H1 (cell line): Measurements from ENCODE around the gene PROK1. TPM values are rescaled to one million over a fixed set of nuclear protein-coding genes. Genes with fewer than 3 reads are reported as not detected.

Source experiments
- CTCF ChIA-PET: fragments of 300-600 bp; sonication (Branson Sonifier 250); formaldehyde crosslinking; loops from one replicate; lab custom pipeline; 2021; ENCODE audit not compliant: partially characterized antibody; lab: Charles Lee
- POLR2A ChIA-PET: fragments of 300-600 bp; sonication (Branson Sonifier 250); formaldehyde crosslinking; loops from one replicate; lab custom pipeline; 2021; ENCODE audit warnings: inconsistent platforms; ENCODE audit not compliant: partially characterized antibody; lab: Charles Lee
- DNase-seq, 2 experiments: peaks; one replicate each; pipeline versions ENCODE4 v3.0.0 to v3.0.0-alpha.2; 2010 to 2022; ENCODE audit warnings: low spot score in 2 of 2, low read depth in 1 of 2, mixed read lengths in 1 of 2
- FAIRE-seq: peaks from 2 replicates; lab custom pipeline; 2011; peaks lifted over from hg19 to GRCh38; lab: Jason Lieb, UNC
- H2AFZ ChIP-seq: 2 replicates; pipeline ENCODE4 v1.8.1; 2012; ENCODE audit warnings: low read length, inconsistent platforms
- H2AK5ac ChIP-seq: 2 replicates; pipeline ENCODE4 v1.6.1; 2013; ENCODE audit warnings: low read depth, low read length
- H2BK120ac ChIP-seq: replicated peaks from 2 replicates; pipeline ENCODE3; 2013; ENCODE audit warnings: low read depth, low read length, inconsistent platforms
- H2BK12ac ChIP-seq: 2 replicates; pipeline ENCODE4 v1.6.1; 2013; ENCODE audit warnings: low read depth, low read length
- H2BK15ac ChIP-seq: 2 replicates; pipeline ENCODE4 v1.6.1; 2013; ENCODE audit warnings: low read length
- H2BK20ac ChIP-seq: 2 replicates; pipeline ENCODE4 v1.6.1; 2013; ENCODE audit warnings: low read length
- H2BK5ac ChIP-seq: 2 replicates; pipeline ENCODE4 v1.6.1; 2013; ENCODE audit warnings: low read depth, low read length
- H3K14ac ChIP-seq: 2 replicates; pipeline ENCODE4 v1.6.1; 2013; ENCODE audit warnings: inconsistent platforms; ENCODE audit not compliant: insufficient read length
- H3K18ac ChIP-seq: 2 replicates; pipeline ENCODE4 v1.6.1; 2013; ENCODE audit warnings: low read length; ENCODE audit errors: extremely low read depth
- H3K23ac ChIP-seq: 2 replicates; pipeline ENCODE4 v1.6.1; 2013; ENCODE audit warnings: inconsistent platforms; ENCODE audit not compliant: insufficient read length
- H3K23me2 ChIP-seq: 2 replicates; pipeline ENCODE4 v1.6.1; 2013; ENCODE audit warnings: low read depth, low read length
- H3K27ac ChIP-seq: 2 replicates; pipeline ENCODE4 v1.6.1; 2011; ENCODE audit warnings: low read depth, low read length, inconsistent platforms
- H3K27me3 ChIP-seq, 4 experiments: replicated peaks in 1 of 4; 1 replicate in 1 of 4; 2 replicates in 3 of 4; pipeline versions ENCODE4 v1.6.1 to v1.8.1; 2011 to 2013; ENCODE audit warnings: low read length in 3 of 4, mild to moderate bottlenecking in 3 of 4, inconsistent platforms in 2 of 4, mixed read lengths in 2 of 4, moderate library complexity in 1 of 4; ENCODE audit not compliant: control insufficient read depth in 3 of 4, insufficient read depth in 3 of 4; ENCODE audit errors: extremely low read depth in 1 of 4
- H3K36me3 ChIP-seq, 4 experiments: 2 replicates each; pipeline versions ENCODE4 v1.6.1 to v1.8.1; 2011 to 2013; ENCODE audit warnings: mild to moderate bottlenecking in 4 of 4, low read length in 3 of 4, moderate library complexity in 2 of 4, control low read depth in 1 of 4, inconsistent platforms in 1 of 4; ENCODE audit not compliant: insufficient read depth in 4 of 4, control insufficient read depth in 2 of 4
- H3K4ac ChIP-seq: replicated peaks from 2 replicates; pipeline ENCODE3; 2013; ENCODE audit warnings: low read length, low read depth, mixed read lengths, inconsistent platforms; ENCODE audit not compliant: insufficient read length
- H3K4me1 ChIP-seq, 4 experiments: replicated peaks in 1 of 4; 1 replicate in 1 of 4; 2 replicates in 3 of 4; pipeline versions ENCODE4 v1.6.1 to v1.8.1; 2011 to 2013; ENCODE audit warnings: low read length in 3 of 4, inconsistent platforms in 2 of 4, mixed read lengths in 1 of 4; ENCODE audit not compliant: insufficient read depth in 4 of 4, control insufficient read depth in 3 of 4
- H3K4me2 ChIP-seq, 2 experiments: 2 replicates each; pipeline versions ENCODE4 v1.6.1 to v1.8.1; 2011 to 2013; ENCODE audit warnings: low read depth in 2 of 2, low read length in 2 of 2, control low read depth in 1 of 2, inconsistent platforms in 1 of 2, mild to moderate bottlenecking in 1 of 2; ENCODE audit not compliant: insufficient read depth in 1 of 2
- H3K4me3 ChIP-seq, 4 experiments: fragments of 200-600, 300-600 bp in 1 of 4; sonication (generic), shearing (Covaris generic), sonication (Bioruptor Twin) in 1 of 4; 2 replicates each; pipeline versions ENCODE4 v1.5.1 to v1.8.1; 2011 to 2016; ENCODE audit warnings: low read length in 4 of 4, low read depth in 3 of 4, control low read depth in 2 of 4, inconsistent platforms in 2 of 4, mild to moderate bottlenecking in 2 of 4, mixed read lengths in 1 of 4, moderate library complexity in 1 of 4; ENCODE audit not compliant: insufficient read depth in 2 of 4; ENCODE audit errors: extremely low read depth in 1 of 4
- H3K56ac ChIP-seq: replicated peaks from 2 replicates; pipeline ENCODE3; 2013; ENCODE audit warnings: low read depth, mild to moderate bottlenecking, mixed read lengths, low read length, inconsistent platforms; ENCODE audit not compliant: insufficient read length
- H3K79me1 ChIP-seq: 2 replicates; pipeline ENCODE4 v1.6.1; 2013; ENCODE audit warnings: low read depth, low read length, control low read depth
- H3K79me2 ChIP-seq, 2 experiments: 2 replicates each; pipeline versions ENCODE4 v1.6.1 to v1.8.1; 2012 to 2013; ENCODE audit warnings: low read length in 2 of 2, mild to moderate bottlenecking in 2 of 2, inconsistent platforms in 1 of 2; ENCODE audit not compliant: insufficient read depth in 2 of 2, control insufficient read depth in 1 of 2
- H3K9ac ChIP-seq, 4 experiments: replicated peaks in 1 of 4; 1 replicate in 1 of 4; 2 replicates in 3 of 4; pipeline versions ENCODE4 v1.6.1 to v1.8.1; 2011 to 2013; ENCODE audit warnings: low read depth in 3 of 4, low read length in 3 of 4, control low read depth in 2 of 4, mild to moderate bottlenecking in 2 of 4, moderate library complexity in 2 of 4, inconsistent platforms in 1 of 4; ENCODE audit errors: extremely low read depth in 1 of 4
- H3K9me3 ChIP-seq, 2 experiments: 2 replicates each; pipeline versions ENCODE4 v1.6.1 to v1.8.1; 2012 to 2013; ENCODE audit warnings: mild to moderate bottlenecking in 2 of 2, moderate library complexity in 2 of 2, control low read depth in 1 of 2, inconsistent platforms in 1 of 2, low read depth in 1 of 2, low read length in 1 of 2, mixed read lengths in 1 of 2; ENCODE audit not compliant: insufficient read depth in 2 of 2
- H4K20me1 ChIP-seq, 2 experiments: replicated peaks in 1 of 2; 2 replicates each; pipeline versions ENCODE3 to v1.8.1; 2011 to 2013; ENCODE audit warnings: inconsistent platforms in 2 of 2, low read length in 2 of 2, mild to moderate bottlenecking in 1 of 2; ENCODE audit not compliant: insufficient read depth in 2 of 2, control insufficient read depth in 1 of 2
- H4K5ac ChIP-seq: 2 replicates; pipeline ENCODE4 v1.6.1; 2013; ENCODE audit warnings: low read length, low read depth, mixed read lengths, inconsistent platforms; ENCODE audit not compliant: insufficient read length
- H4K8ac ChIP-seq: 2 replicates; pipeline ENCODE4 v1.8.0; 2013; ENCODE audit warnings: mild to moderate bottlenecking, moderate library complexity, low read length, inconsistent platforms; ENCODE audit not compliant: insufficient read depth; ENCODE audit errors: extremely low read depth
- H4K91ac ChIP-seq: replicated peaks from 2 replicates; pipeline ENCODE3; 2013; ENCODE audit warnings: low read length, mixed read lengths, inconsistent platforms; ENCODE audit not compliant: insufficient read length
- CTBP2 ChIP-seq: IDR thresholded peaks from 2 replicates; pipeline ENCODE4 v1.7.0; 2011; ENCODE audit warnings: borderline replicate concordance, mild to moderate bottlenecking, moderate library complexity, mixed read lengths, low read length; ENCODE audit not compliant: insufficient read depth, insufficient read length
- EP300 ChIP-seq, 2 experiments: IDR thresholded peaks; 1 replicate in 1 of 2; 2 replicates in 1 of 2; pipeline ENCODE4 v1.6.1; 2011 to 2012; ENCODE audit warnings: low read depth in 2 of 2, low read length in 2 of 2, mild to moderate bottlenecking in 2 of 2, borderline replicate concordance in 1 of 2, inconsistent platforms in 1 of 2, moderate library complexity in 1 of 2
- EZH2 ChIP-seq: fragments of 200-600 bp; sonication (generic); IDR thresholded peaks from 2 replicates; pipeline ENCODE4 v1.7.1; 2012; ENCODE audit warnings: low read depth, mild to moderate bottlenecking, moderate library complexity, low read length, inconsistent platforms; ENCODE audit not compliant: severe bottlenecking
- FOSL1 ChIP-seq: IDR thresholded peaks from 2 replicates; pipeline ENCODE4 v1.6.1; 2011; ENCODE audit warnings: mild to moderate bottlenecking, low read depth, low read length, moderate library complexity; ENCODE audit not compliant: insufficient read depth
- RXRA ChIP-seq: IDR thresholded peaks from 2 replicates; pipeline ENCODE4 v1.6.1; 2011; ENCODE audit warnings: low read depth, mild to moderate bottlenecking, low read length, moderate library complexity; ENCODE audit not compliant: insufficient read depth
- SIX5 ChIP-seq: IDR thresholded peaks from 2 replicates; pipeline ENCODE4 v1.6.1; 2011; ENCODE audit warnings: mild to moderate bottlenecking, low read depth, low read length
- WGBS, 2 experiments: shearing (Covaris generic) in 1 of 2; methylation state at CpG; one replicate each; pipeline versions ENCODE4 v1.1.6 to v1.1.7; 2013 to 2015; ENCODE audit warnings: low lambda C conversion rate in 2 of 2, mixed read lengths in 2 of 2, inconsistent platforms in 1 of 2, low coverage in 1 of 2, missing lambda C conversion rate in 1 of 2; ENCODE audit not compliant: insufficient replicate concordance in 2 of 2, insufficient coverage in 1 of 2, insufficient read length in 1 of 2; ENCODE audit errors: extremely low coverage in 1 of 2, missing lambda C conversion rate in 1 of 2; 5-methylcytosine and 5-hydroxymethylcytosine counted together
- polyA plus RNA-seq, 7 experiments: library from polyadenylated mRNA; depleted of rRNA in 3 of 7; stranded (reverse) in 5 of 7; unstranded in 2 of 7; fragments of >200 nt in 5 of 7; fragments of 200-250 nt in 2 of 7; gene quantifications; 1 replicate in 5 of 7; 2 replicates in 1 of 7; 4 replicates in 1 of 7; pipeline versions ENCODE4 v1.2.1 to v1.2.3, GENCODE V29; 2011 to 2013; ENCODE audit warnings: missing spikeins in 2 of 7, mixed read lengths in 2 of 7
- total RNA-seq: library from RNA; stranded (reverse); fragmentation: NEBNext Ultra II Directional; extraction: Animal tissue kit (Norgen Biotek cat#: 25700); gene quantifications from 2 replicates; pipeline ENCODE4 v1.2.1, GENCODE V29; 2021

The PROK1 gene
- total and polyA plus RNA-seq, 2 of the 8 experiments (the other 6 are each of a cell fraction or from before 2014, with no cell fraction given), result 0.12 TPM; not detected in 1

DNA sequence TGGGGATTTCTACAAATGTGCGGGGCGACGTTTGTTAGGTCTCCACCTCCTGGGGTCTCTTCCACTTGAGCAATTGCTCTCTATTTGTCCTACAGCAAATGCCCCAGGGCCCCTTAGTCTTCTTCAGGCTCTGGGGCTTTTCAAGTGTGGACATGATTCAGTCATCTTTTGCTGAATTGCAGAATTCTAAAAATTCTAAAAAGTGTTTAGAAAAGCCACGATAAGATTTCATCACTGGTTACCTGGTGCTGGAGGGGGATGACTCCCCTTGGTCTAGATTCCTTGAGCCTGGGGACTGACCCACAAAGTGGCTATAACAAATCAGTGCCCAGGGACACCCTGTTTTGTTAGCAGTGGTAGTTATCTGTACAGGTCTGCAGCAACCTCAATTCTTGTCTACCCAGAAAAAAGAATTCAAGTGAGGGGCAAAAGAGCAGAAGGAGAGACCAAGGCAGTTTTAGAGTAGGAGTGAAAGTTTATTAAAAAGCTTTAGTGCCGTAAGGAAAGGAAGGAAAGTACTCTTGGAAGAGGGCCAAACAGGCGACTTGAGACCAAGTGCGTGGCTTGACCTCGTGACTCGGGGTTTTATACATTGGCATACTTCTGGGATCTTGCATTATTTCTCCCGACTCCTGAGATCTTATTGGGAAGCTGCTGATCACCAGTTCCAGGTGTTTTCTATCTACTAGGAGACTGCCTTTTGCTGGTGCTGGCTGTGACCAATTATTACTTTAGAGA is 25.2 kb downstream of the PROK1 start:
- no peaks in the 10 kb centered on the region for H3K79me2 ChIP-seq
- no peak overlapping the region for H4K91ac ChIP-seq
- no peaks in the 10 kb centered on the region; a peak in 1 of 7 replicates for H3K27me3 ChIP-seq
- H3K23me2 ChIP-seq, result no peaks in the 10 kb centered on the region
- H4K8ac ChIP-seq, result no peak overlapping the region
- no peak overlapping the region for H3K18ac ChIP-seq
- H3K14ac ChIP-seq, result no peak overlapping the region
- POLR2A ChIA-PET, result no interaction called here
- H2AK5ac ChIP-seq, result no peak overlapping the region
- no peak for TF ChIP-seq FOSL1
- TF ChIP-seq CTBP2, result no peak
- TF ChIP-seq EP300 (IDR thresholded peaks at IDR 0.05; ENCODE audit: borderline replicate concordance in 1 of 2, low read depth in 2 of 2, low read length in 2 of 2), result no peak
- TF ChIP-seq SIX5, result no peak
- no peak for TF ChIP-seq RXRA
- TF ChIP-seq EZH2, result no peak
- no peak for FAIRE-seq
- CTCF ChIA-PET, result interaction anchor here (0.7 to 8.5 kb wide), 10 partner anchors 11 to 274 kb away, joined by 3 to 126 read pairs (median 4); no protein-coding TSS in a partner anchor
- no peak overlapping the region for H2BK20ac ChIP-seq
- no peak overlapping the region for H2BK5ac ChIP-seq
- H3K9me3 ChIP-seq, result no peaks in the 10 kb centered on the region
- H3K4me3 ChIP-seq, result no peak overlapping the region
- peaks cover 0 to 4% (median 0%) of the 10 kb centered on the region in 4 experiments; a peak in 1 of 7 replicates for H3K4me1 ChIP-seq
- H3K4me2 ChIP-seq, result no peak overlapping the region
- no peak overlapping the region for H3K27ac ChIP-seq
- H2BK15ac ChIP-seq, result no peak overlapping the region
- no peak overlapping the region for H2BK12ac ChIP-seq
- H3K79me1 ChIP-seq, result no peaks in the 10 kb centered on the region; the same call in 1 of the 2 replicates
- H2AFZ ChIP-seq, result no peak overlapping the region
- no peak for DNase-seq
- WGBS, 2 experiments, result 94% methylated on average over 10 of the region's 10 CpGs; no CpG with 5 or more reads in 1 of the 2 experiments
- H3K9ac ChIP-seq, result no peak overlapping the region
- no peaks in the 10 kb centered on the region for H3K36me3 ChIP-seq
- no peak overlapping the region for H4K5ac ChIP-seq
- H3K56ac ChIP-seq, result no peak overlapping the region
- no peak overlapping the region for H3K23ac ChIP-seq
- H2BK120ac ChIP-seq, result no peak overlapping the region
- no peak overlapping the region for H3K4ac ChIP-seq
- no peaks in the 10 kb centered on the region for H4K20me1 ChIP-seq
